GM18526 (cell line): ENCODE results near the gene CHST7.

Experiments used
- POLR2A ChIP-seq: IDR thresholded peaks from 3 replicates; pipeline ENCODE4 v1.6.1; 2011; ENCODE audit not compliant: insufficient read length; ENCODE audit errors: extremely low read depth

The CHST7 gene, protein sequence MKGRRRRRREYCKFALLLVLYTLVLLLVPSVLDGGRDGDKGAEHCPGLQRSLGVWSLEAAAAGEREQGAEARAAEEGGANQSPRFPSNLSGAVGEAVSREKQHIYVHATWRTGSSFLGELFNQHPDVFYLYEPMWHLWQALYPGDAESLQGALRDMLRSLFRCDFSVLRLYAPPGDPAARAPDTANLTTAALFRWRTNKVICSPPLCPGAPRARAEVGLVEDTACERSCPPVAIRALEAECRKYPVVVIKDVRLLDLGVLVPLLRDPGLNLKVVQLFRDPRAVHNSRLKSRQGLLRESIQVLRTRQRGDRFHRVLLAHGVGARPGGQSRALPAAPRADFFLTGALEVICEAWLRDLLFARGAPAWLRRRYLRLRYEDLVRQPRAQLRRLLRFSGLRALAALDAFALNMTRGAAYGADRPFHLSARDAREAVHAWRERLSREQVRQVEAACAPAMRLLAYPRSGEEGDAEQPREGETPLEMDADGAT

DNA sequence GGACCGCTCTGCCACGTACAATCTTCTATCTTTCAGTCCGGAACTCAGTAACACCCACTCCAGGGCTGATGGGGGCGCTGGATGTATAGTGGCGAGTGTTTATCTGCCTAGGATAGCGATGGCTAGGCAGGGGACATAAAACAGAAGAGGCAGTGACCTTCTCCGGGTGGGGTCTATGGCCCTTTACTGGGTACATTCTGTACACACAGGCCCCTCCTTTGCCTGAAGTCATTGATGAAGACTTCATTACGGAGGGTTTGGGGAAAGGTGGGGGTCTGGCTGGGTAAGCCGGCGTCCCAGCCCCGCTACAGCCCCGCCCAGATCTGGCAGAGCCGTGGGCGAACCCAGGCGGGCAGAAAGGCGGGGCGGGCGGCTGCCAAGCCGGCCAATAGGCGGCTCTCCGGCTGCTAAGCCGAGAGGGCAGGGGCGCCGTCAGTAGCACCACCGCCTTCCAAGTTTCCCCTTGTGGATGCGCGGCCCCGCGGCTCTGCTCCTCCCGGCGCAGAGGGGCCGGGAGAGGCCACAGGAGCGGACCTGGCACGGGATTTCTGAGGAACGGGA, at the start of gene CHST7:
CHST7 (plus strand) TSS at position 435 of the 561 bp plus-strand sequence. CDS start 167 bp downstream, outside the sequence.
- peak; percentile 24 for TF ChIP-seq POLR2A

DNA sequence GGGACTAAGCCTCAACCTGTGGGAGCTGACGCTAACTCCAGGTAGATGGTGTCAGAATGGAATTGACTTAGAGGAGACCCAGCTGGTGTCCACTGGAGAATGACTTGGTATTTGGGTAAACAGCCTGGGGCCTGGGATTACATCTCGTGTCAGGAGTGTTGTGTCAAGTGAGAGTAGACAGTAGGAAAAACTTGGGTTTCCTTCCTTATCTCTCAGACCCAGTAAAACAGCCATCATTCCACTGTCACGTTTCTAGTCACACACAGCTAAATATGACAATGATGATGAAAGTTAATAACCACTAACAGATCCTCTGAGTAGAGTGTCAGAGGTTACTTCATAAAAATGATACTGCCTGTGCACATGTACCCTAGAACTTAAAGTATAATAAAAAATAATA, 42.1 kb upstream of the CHST7 start:
- no peak for TF ChIP-seq POLR2A

DNA sequence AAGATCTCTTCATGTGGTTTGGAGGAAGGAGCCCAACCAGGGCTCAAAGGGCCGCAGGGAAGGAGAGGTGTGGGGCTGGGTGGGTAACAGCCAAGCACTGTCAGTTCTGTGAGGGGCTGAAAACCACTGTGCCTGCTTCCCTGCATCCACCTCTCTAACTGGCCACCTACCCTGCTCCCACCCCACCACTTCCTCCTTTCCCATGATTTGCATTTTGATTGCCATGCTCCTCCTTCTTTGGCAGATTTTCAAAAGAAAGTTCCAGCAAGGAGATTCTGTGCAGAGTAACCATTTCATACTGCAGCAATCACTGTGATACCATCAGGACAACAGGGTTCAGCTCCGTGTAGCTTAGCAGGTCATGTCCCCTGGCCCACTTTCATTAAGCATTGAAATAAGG, 30.1 kb upstream of the CHST7 start:
- TF ChIP-seq POLR2A = no peak

DNA sequence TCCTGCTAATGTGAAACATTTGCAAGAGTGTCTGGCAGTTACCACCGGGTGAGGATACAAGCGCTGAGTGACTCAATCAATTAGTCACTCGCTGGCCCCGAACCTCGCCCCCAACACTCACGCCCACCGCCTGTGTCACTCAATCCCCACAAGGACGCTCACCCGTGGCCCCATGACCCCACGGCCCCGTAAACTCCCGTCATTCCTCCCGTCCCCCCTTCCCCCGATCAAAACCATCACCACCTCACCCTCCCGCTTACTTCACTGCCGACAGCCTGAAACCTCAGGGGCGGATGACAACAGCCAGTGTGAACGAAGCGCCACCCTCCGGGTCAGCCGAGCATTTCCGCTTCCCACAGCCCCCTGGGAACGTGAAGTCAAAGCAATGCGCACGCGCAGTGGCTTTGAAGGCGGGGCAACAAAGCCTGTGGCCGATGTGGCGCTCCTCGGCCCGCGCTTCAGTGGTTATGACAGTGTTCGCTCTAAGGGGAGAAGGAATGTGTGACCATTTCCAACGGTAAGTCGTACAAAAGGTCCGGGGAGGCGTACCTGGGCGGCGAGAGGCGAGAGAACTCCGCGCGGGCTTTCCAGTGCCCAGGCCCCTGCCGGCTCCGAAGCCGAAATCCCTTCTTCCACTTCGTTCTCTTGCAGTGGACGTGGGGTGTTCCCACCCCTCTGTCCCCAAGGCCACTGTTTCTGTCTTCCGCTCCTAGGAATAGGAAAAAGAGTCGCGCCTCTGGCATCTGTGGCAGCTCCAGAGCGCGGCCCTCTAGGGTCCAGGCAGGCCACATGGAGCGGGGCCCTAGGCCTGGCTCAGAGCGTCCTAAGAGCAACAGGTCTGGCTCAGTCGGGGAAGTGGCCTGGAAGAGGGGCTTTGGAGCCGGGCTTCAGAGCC, 28.2 kb upstream of the CHST7 start, which contains the start of gene ZNF674:
ZNF674 (minus strand) TSS at position 311 of the 895 bp plus-strand sequence. CDS start 3,334 bp downstream, outside the sequence.
- no peak for TF ChIP-seq POLR2A

DNA sequence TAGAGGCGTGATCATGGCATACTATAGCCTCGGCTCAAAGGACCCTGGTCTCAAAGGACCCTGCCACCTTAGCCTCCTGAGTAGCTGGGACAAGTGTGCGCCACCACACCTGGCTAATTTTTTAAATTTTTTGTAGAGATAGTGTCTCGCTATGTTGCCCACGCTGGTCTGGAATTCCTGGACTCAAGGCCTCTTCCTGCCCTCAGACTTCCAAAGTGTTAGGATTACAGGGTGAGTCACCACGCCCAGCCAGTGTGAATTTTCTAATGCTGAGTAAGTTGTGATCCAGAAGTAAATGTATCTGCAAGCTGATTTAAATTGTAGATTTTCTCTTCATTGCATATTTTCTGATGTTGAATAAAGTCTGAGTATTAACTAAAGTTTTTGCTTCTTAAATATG, 25.7 kb upstream of the CHST7 start:
- TF ChIP-seq POLR2A = no peak

DNA sequence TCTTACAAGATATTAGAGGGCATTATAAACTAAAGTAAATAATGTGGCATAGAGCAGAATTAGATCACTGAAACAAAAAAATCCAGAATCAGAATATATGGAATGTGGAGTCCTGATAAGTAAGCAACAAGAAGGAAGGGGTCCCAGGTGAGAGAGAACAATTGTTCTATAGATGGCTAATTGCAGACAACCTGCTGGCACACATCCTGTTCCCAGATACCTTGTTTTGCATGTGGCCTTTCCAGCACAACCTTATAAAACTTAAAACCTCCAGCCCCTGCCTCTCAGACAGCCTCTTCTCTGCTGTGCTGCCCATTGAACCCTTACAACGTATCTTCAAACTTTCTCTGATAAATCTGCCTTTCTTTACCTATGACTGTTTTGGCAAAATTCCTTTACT, 23.7 kb upstream of the CHST7 start:
- no peak for TF ChIP-seq POLR2A

DNA sequence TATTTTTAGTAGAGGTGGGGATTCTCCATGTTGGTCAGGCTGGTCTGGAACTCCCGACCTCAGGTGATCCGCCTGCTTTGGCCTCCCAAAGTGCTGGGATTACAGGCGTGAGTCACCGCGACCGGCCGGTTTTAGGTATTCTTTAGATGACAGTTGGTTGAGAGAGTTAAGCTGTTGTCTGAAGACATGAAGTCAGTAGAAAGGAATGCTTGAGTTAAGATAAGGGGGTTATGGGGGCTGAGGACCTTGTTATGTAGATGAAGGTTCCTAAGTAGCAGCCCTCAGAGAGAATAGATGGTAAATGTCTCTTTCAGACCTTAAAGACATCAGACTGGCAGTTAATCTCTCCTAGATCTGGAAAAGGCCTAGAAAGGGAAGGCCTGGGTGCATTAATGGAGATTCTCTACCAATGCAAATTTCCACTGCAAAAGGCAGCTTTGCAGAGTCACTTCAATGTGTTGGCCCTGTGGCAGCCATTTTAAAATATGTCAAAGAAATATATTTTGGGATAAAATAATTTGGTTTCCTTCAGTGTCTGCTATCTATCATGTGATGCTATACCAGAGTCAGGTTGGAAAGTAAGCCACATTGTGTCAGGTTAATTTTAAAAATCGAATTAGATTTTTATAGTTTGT, 22.0 kb upstream of the CHST7 start:
- no peak for TF ChIP-seq POLR2A

DNA sequence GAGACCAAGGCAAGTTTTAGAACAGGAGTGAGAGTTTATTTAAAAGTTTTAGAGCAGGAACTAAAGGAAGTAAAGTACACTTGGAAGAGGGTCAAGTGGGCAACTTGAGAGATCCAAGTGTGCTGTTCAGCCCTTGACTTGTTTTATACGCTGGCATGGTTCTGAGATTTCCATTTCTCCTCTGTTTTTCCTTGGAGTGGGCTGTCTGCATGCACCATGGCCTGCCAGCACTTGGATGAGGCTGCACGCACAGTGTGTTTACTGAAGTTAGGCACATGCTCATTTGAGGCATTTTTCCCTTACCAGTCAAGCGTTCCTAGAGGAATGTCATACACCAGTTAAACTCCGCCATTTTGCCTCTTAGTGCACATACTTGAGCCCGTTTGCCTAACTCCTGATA, 19.6 kb upstream of the CHST7 start:
- no peak for TF ChIP-seq POLR2A

DNA sequence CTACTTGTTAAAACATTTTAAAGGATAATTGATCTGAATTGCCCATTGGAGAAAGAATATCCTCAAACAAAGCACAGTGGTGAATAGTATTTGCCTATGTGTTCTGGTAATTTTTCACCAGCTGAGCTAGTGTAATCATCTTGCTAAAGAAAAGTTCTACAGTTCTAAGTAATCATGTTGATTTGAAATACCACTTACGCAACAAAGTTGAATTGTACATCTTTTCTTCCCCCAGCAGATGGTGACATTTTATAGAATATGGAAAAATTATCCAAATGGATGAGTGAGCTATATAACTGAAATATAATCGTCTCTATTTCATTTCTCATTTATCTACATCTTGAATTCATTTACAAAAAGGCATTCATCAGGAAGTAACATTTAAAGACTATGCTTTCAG, 18.6 kb upstream of the CHST7 start:
- TF ChIP-seq POLR2A = no peak

DNA sequence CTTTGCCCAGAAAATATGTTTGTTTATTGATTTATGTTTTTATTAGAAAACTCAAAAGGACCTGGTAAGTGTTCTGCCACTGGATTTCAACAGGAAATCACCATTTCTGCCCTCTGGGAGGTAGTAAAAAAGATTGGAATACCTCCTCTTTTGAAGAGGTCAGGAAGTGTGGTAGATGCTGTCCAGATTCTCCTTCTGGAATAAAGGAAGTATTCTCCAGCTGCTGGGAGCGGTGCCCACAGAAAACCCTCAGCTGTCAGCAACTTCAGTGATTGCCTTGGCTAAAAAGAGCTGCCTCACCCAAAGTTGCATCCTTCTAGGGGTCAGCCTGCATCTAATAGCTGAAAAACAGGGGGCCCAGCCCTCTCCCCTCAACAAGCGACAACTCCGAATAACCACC, 14.5 kb upstream of the CHST7 start:
- no peak for TF ChIP-seq POLR2A

DNA sequence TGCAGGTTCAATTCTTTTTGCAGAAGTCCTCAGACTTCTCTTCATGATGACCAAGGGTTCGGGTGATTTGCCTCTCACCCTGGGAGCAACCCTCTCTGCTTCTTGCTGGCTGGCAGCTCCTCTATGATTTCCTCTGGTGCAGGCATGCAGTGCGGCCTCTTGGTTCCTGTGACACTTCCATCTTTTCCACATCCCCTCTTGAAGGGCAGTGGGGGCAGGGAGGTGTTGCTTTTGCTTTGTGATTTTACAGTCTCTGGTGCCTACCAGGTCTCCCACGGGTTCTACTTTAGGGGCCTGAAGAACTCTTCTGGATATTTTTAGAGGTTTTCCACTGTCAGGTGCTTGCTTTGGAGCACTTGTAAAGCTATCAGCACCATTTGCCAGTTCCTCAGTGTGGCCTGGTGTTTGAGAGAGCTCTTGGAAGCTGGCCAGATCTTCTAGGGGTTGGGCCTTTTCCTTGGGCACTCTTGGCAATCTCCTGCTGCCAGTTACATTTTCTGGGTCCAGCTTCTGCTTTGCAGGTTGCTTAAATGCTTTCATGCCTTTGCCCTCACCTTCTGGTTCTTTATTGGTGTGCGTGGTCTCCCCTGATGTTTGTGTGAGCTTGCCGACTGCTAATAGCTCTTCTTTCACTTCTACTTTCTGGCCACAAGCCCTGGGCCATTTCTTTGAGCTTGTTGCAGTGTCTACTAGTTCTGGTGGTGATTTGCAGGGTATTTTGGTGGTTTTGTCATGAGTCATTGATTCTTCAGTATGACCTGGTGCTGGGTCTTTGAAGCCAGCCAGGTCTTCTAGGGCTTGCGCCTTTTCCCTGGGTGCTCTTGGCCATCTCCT, 11.5 kb upstream of the CHST7 start:
- TF ChIP-seq POLR2A = no peak

DNA sequence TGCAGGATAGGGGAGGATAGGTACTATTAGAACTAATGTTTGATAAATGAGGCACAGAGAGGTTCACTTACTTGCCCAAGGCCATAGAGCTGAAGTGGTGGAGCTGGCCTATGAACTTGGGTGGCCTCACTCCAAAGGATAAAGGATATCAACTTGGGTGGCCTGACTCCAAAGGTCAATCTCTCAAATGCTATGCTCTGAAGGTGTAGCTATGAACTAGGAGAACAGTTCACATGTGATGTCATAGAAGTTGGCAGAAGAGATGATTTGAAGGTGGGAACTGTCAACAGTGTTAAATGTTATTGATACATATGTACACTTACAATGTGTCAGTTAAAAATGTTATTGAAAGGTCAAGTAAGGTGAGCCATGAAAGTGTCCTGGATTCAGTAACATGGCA, 6.2 kb upstream of the CHST7 start:
- no peak for TF ChIP-seq POLR2A

DNA sequence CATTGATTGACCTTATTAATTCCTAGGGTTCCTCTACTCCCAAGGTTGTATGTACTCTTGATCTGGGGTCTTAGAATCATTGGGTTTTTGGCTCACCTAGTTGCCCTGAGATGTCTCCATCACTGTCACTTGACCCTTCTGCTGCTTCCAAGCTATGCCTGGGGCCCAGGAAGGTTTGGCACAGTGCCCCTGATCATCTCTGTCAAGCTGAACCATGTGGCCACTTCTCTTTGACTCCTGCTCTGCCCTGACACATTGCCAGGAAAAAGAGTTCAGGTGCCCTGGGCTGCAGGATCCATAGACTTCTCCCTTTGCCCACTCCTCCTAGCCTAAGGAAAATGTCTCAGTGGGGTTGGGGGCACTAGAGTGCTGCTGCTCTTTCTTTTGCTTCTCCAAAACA, 3.9 kb upstream of the CHST7 start:
- no peak for TF ChIP-seq POLR2A
